Measurements from ENCODE around the gene UBALD2. TPM values are rescaled to one million over a fixed set of nuclear protein-coding genes. Genes with fewer than 3 reads are reported as not detected.

Gene UBALD2
- polyA plus RNA-seq, 2 of the 4 experiments (the other 2 are of a cell fraction) = 12.8 to 21.5 TPM

GRCh38 chr17:76273445-76274111, 8.4 kb downstream of the UBALD2 start:
- CTCF ChIA-PET = interaction anchor here (0.9 to 19.6 kb wide), 14 partner anchors 9 to 233 kb away, joined by 3 to 755 read pairs (median 3); partner anchors contain the start of gene EXOC7
- H3K4me3 ChIP-seq = no peak overlapping the region
- ATAC-seq (peak; percentile 5 to 9; a peak in 3 of 6 replicates), FAIRE-seq (no peak), DNase-seq (ENCODE audit: low read depth in 1 of 2, low spot score in 1 of 2) (no peak)
- no peak overlapping the region for H3K27ac ChIP-seq
- no peak overlapping the region for H3K4me2 ChIP-seq
- WGBS (ENCODE audit: missing lambda C conversion rate) = 87% methylated on average over 26 of the region's 26 CpGs
- POLR2A ChIA-PET = interaction anchor here (1.2 kb wide), 1 partner anchor 9 kb away, joined by 6 read pairs; no protein-coding TSS in a partner anchor
- no peaks in the 10 kb centered on the region for H3K9me3 ChIP-seq
- H3K4me1 ChIP-seq = peaks cover 11% of the 10 kb centered on the region
- TF ChIP-seq USF2 (IDR thresholded peaks at IDR 0.05) (no peak), ZSCAN20 (CRISPR knock-in tag; IDR thresholded peaks at IDR 0.05) (no peak), MAZ (IDR thresholded peaks at IDR 0.05; ENCODE audit: borderline replicate concordance, low read depth, low read length) (no peak), EHF (CRISPR knock-in tag; IDR thresholded peaks at IDR 0.05) (no peak), HOXB5 (CRISPR knock-in tag; IDR thresholded peaks at IDR 0.05) (no peak), REST (IDR thresholded peaks at IDR 0.05) (no peak)

- no peaks in the 10 kb centered on the region for H3K9me3 ChIP-seq
- ATAC-seq (peak in 1 of 2 experiments; percentile 8; a peak in 1 of 6 replicates), DNase-seq (ENCODE audit: low read depth in 1 of 2, low spot score in 1 of 2) (no peak), FAIRE-seq (no peak)
- CTCF ChIA-PET = interaction anchor here (0.7 to 19.6 kb wide), 20 partner anchors 8 to 369 kb away, joined by 3 to 755 read pairs (median 3); partner anchors contain the start of gene EXOC7
- no peak overlapping the region for H3K4me2 ChIP-seq
- TF ChIP-seq ZFP36 (IDR thresholded peaks at IDR 0.05; ENCODE audit: borderline replicate concordance, partially characterized antibody) = peak; percentile 74
- TF ChIP-seq SMC3 (IDR thresholded peaks at IDR 0.05) = no peak
- peaks cover 10% of the 10 kb centered on the region for H3K4me1 ChIP-seq
- H3K4me3 ChIP-seq = no peak overlapping the region
- POLR2A ChIA-PET = interaction anchor here (1.2 kb wide), 1 partner anchor 10 kb away, joined by 6 read pairs; no protein-coding TSS in a partner anchor
- H3K27ac ChIP-seq = no peak overlapping the region
- WGBS (ENCODE audit: missing lambda C conversion rate) = 75% methylated on average over 21 of the region's 21 CpGs
Observed at GRCh38 chr17:76274112-76274956, 9.2 kb downstream of the UBALD2 start.

GRCh38 chr17:76275382-76276068, 10.4 kb downstream of the UBALD2 start:
- no peak for FAIRE-seq
- TF ChIP-seq JUNB (IDR thresholded peaks at IDR 0.05) (no peak), CHD2 (IDR thresholded peaks at IDR 0.05; ENCODE audit: low read length, partially characterized antibody) (no peak), EHF (CRISPR knock-in tag; IDR thresholded peaks at IDR 0.05) (no peak), CBX2 (IDR thresholded peaks at IDR 0.05; ENCODE audit: borderline replicate concordance, low read depth) (no peak), ZFP36 (IDR thresholded peaks at IDR 0.05; ENCODE audit: borderline replicate concordance, partially characterized antibody) (no peak), BCL3 (IDR thresholded peaks at IDR 0.05) (no peak), SREBF2 (IDR thresholded peaks at IDR 0.05) (no peak), ZC3H11A (IDR thresholded peaks at IDR 0.05) (no peak), KDM1A (IDR thresholded peaks at IDR 0.05; ENCODE audit: low read depth) (no peak), E2F6 (IDR thresholded peaks at IDR 0.05; ENCODE audit: borderline replicate concordance, low read depth) (no peak), EHMT2 (IDR thresholded peaks at IDR 0.05; ENCODE audit: low read depth) (no peak), HMGXB4 (CRISPR knock-in tag; IDR thresholded peaks at IDR 0.05; ENCODE audit: borderline replicate concordance) (no peak), USF2 (IDR thresholded peaks at IDR 0.05) (no peak)

More at GRCh38 chr17:76275382-76276068, 10.4 kb downstream of the UBALD2 start:
- H3K4me2 ChIP-seq = no peak overlapping the region
- POLR2A ChIA-PET = interaction anchor here (0.8 kb wide), 1 partner anchor 11 kb away, joined by 3 read pairs; no protein-coding TSS in a partner anchor
- H3K9me3 ChIP-seq = no peaks in the 10 kb centered on the region
- peaks cover 10% of the 10 kb centered on the region for H3K4me1 ChIP-seq
- ATAC-seq = no peak
- no peak for DNase-seq (ENCODE audit: low read depth in 1 of 2, low spot score in 1 of 2)
- CTCF ChIA-PET = interaction anchor here (0.5 to 19.6 kb wide), 13 partner anchors 9 to 370 kb away, joined by 3 to 755 read pairs (median 4); partner anchors contain the start of gene EXOC7
- WGBS (ENCODE audit: missing lambda C conversion rate) = 91% methylated on average over 19 of the region's 22 CpGs
- no peak overlapping the region for H3K27ac ChIP-seq
- no peak overlapping the region for H3K4me3 ChIP-seq
